Parathyroid adenoma (tissue), 2 donors: ENCODE data around the gene PYY.

Source experiments
- H2AFZ ChIP-seq: fragments of 300-600 bp; sonication (generic); one replicate; pipeline ENCODE4 v1.7.0; 2017; ENCODE audit warnings: antibody characterized with exemption, mild to moderate bottlenecking
- H3K27ac ChIP-seq: fragments of 300-600 bp; sonication (generic); one replicate; pipeline ENCODE4 v1.7.0; 2017
- H3K27me3 ChIP-seq: fragments of 300-600 bp; sonication (generic); one replicate; pipeline ENCODE4 v1.7.0; 2017; ENCODE audit warnings: low read length; ENCODE audit not compliant: control insufficient read depth, insufficient read depth
- H3K36me3 ChIP-seq: fragments of 300-600 bp; sonication (generic); one replicate; pipeline ENCODE4 v1.7.0; 2017; ENCODE audit warnings: low read length; ENCODE audit not compliant: control insufficient read depth, insufficient read depth
- H3K4me1 ChIP-seq: fragments of 300-600 bp; sonication (generic); one replicate; pipeline ENCODE4 v1.7.0; 2017; ENCODE audit warnings: control low read depth
- H3K4me2 ChIP-seq: fragments of 300-600 bp; sonication (generic); one replicate; pipeline ENCODE4 v1.7.0; 2017; ENCODE audit warnings: low read length
- H3K4me3 ChIP-seq: fragments of 300-600 bp; sonication (generic); one replicate; pipeline ENCODE4 v1.7.0; 2017; ENCODE audit warnings: low read depth, low read length
- H3K79me2 ChIP-seq: fragments of 300-600 bp; sonication (generic); one replicate; pipeline ENCODE4 v1.7.0; 2017; ENCODE audit warnings: control low read depth
- H3K9ac ChIP-seq: fragments of 300-600 bp; sonication (generic); one replicate; pipeline ENCODE4 v1.7.0; 2017; ENCODE audit warnings: mild to moderate bottlenecking
- H3K9me3 ChIP-seq: fragments of 300-600 bp; sonication (generic); one replicate; pipeline ENCODE4 v1.7.0; 2017; ENCODE audit warnings: low read length; ENCODE audit not compliant: control insufficient read depth
- TF ChIP-seq, protein P1 (sequence below): fragments of 300-600 bp; sonication (generic); IDR thresholded peaks from one replicate; pipeline ENCODE4 v1.7.0; 2017; ENCODE audit warnings: antibody characterized with exemption, mild to moderate bottlenecking
- donor health status: primary hyperparathyroidism.

PYY gene

DNA sequence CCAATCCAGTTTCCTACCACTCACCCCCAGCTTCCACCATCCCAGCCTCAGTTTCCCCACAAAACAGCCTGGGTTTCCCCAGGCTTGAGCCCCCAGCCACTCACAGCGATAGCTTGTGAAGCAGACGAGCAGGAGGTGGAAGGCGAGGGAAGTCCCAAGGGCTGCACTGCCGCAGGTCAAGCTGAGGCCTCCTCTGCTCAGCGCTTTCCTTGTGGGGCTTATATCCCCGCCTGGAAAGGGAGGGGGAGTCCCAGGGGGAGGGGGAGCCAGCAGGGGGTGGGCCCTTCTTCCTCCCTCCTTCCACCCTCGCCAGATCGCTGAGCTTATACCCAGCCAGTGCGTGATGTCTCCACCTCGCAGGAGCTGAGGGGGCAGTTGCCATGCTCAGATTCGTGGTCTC, at the start of gene PYY:
PYY (minus strand) TSS at position 195 of the 400 bp plus-strand sequence. CDS start 457 bp downstream, outside the sequence.
- no peak within 1 kb of the TSS for H2AFZ ChIP-seq
- H3K4me2 ChIP-seq, result no peak within 1 kb of the TSS
- TF ChIP-seq, protein P1, sequence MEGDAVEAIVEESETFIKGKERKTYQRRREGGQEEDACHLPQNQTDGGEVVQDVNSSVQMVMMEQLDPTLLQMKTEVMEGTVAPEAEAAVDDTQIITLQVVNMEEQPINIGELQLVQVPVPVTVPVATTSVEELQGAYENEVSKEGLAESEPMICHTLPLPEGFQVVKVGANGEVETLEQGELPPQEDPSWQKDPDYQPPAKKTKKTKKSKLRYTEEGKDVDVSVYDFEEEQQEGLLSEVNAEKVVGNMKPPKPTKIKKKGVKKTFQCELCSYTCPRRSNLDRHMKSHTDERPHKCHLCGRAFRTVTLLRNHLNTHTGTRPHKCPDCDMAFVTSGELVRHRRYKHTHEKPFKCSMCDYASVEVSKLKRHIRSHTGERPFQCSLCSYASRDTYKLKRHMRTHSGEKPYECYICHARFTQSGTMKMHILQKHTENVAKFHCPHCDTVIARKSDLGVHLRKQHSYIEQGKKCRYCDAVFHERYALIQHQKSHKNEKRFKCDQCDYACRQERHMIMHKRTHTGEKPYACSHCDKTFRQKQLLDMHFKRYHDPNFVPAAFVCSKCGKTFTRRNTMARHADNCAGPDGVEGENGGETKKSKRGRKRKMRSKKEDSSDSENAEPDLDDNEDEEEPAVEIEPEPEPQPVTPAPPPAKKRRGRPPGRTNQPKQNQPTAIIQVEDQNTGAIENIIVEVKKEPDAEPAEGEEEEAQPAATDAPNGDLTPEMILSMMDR, result no peak
- no peak within 1 kb of the TSS for H3K9ac ChIP-seq
- H3K27ac ChIP-seq, result no peak within 1 kb of the TSS
- no peaks in the 10 kb centered on the region for H3K79me2 ChIP-seq
- peaks cover 15% of the 10 kb centered on the region for H3K4me1 ChIP-seq
- H3K4me3 ChIP-seq, result no peak within 1 kb of the TSS
- H3K27me3 ChIP-seq, result no peaks in the 10 kb centered on the region
- no peaks in the 10 kb centered on the region for H3K36me3 ChIP-seq
- H3K9me3 ChIP-seq, result no peaks in the 10 kb centered on the region

DNA sequence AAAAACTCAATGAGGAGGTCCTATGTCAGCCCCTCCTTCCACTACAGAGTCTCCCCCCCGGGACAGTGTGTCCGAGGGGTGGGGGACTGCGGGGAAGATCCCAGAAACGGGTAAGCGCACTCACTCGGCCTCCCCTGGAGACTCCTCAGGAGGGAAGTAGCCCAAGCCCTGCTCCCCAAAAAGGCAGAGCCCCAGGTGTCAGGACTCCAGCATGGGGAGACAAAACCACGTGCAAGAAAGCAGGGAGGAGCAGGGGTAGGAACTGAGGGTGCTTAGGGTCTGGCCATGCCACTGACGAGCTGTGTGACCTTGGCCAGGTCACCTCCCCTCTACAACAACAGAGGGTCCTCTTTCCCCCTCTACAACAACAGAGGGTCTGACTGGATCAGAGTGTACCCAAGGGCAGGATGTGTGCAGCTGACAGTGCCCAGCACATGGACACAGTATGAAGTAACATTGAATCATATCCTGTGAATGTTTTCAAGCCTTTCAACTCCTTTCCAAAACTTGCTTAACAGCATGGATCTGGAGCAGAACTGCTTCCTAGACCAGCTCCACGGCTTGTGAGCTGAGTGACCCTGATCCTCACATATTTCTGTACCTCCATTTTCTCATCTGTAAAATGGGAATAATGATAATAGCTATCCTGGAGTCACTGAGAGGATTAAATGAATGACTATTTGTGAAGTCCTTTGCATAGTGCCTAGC, 48.6 kb upstream of the PYY start:
- H3K9me3 ChIP-seq, result no peaks in the 10 kb centered on the region
- no peak overlapping the region for H2AFZ ChIP-seq
- no peak overlapping the region for H3K9ac ChIP-seq

DNA sequence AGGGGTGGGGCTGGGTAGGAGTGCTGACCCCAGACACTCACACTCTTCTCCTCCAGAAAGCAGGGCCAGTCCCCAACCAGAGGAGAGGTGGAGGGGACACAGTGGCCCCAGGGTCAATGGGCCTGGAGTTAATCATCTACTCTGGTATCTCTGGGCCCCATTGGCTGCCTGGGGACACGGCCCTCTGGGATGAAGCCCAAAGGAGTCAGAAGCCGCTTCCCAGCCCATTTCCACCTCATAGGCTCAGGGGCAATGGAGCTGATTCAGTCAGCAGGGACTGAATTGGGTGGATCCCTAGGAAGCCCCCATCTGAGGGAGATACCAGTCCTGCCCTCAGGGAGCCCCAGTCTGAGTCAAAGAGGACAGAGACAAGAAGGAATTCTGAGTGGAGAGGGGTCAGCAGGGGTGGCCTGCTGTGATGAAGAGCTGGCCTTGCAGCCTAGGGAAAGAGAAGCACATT, 47.8 kb upstream of the PYY start:
- Histone ChIP-seq H3K27ac (no peak overlapping the region), H3K79me2 (no peaks in the 10 kb centered on the region), H3K27me3 (no peaks in the 10 kb centered on the region), H2AFZ (no peak overlapping the region), H3K4me2 (no peak overlapping the region), H3K4me1 (peaks cover 5% of the 10 kb centered on the region), H3K9me3 (no peaks in the 10 kb centered on the region), H3K9ac (no peak overlapping the region), H3K36me3 (no peaks in the 10 kb centered on the region), H3K4me3 (no peak overlapping the region)
- TF ChIP-seq, protein P1, result no peak

More for the DNA sequence above, 48.6 kb upstream of the PYY start:
- Histone ChIP-seq H3K4me3 (no peak overlapping the region), H3K4me1 (peaks cover 9% of the 10 kb centered on the region), H3K27me3 (no peaks in the 10 kb centered on the region), H3K36me3 (no peaks in the 10 kb centered on the region), H3K79me2 (no peaks in the 10 kb centered on the region), H3K4me2 (no peak overlapping the region), H3K27ac (no peak overlapping the region)
- TF ChIP-seq, protein P1, result no peak

DNA sequence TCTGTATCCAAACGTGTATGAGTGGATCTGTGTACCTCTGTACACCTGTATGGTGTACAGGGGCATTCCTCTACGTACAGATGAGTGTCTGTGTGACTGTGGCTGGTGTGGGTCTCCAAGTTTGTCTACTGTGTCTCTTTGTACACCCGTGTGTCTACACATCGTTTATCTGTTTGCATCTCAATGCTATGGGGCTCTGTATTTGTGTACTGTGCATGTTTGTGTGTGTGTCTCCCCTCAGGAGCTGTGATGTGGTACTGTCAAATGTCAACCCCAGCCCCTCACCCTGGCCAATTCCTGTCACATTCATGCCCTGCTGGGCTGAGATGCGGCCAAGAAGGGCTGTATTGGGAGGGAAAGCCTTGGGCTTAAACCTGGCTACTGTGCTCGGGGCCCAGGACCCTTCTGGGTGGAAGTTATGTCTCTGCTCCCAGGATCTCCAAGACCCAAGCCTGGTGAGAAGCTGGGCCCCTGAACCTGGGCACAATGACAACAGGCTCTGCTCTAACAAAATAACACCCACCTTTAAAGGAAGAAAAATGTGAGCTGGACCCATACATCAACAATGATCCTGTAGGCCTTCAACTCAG, 47.2 kb upstream of the PYY start:
- H3K4me3 ChIP-seq, result no peak overlapping the region
- H3K27ac ChIP-seq, result no peak overlapping the region
- H3K4me2 ChIP-seq, result no peak overlapping the region
- TF ChIP-seq, protein P1, result no peak
- H2AFZ ChIP-seq, result no peak overlapping the region
- H3K27me3 ChIP-seq, result no peaks in the 10 kb centered on the region
- H3K9ac ChIP-seq, result no peak overlapping the region
- H3K36me3 ChIP-seq, result no peaks in the 10 kb centered on the region
- H3K79me2 ChIP-seq, result no peaks in the 10 kb centered on the region
- no peaks in the 10 kb centered on the region for H3K4me1 ChIP-seq
- no peaks in the 10 kb centered on the region for H3K9me3 ChIP-seq
